ENCODE measurements around the gene MAPK8IP3.

MAPK8IP3 gene

GRCh38 chr16:1705688-1706385 is at the start of gene MAPK8IP3:
Gene MAPK8IP3 (plus strand): TSS chr16:1706195. CDS start chr16:1706340, 145 bp downstream.
- ATAC-seq: peak; percentile 86
- Mint-ChIP-seq H3K4me3 (peak within 1 kb of the TSS; percentile 94), H3K27me3 (no peaks in the 10 kb centered on the region), H3K4me1 (peaks cover 37% of the 10 kb centered on the region), H3K27ac (peak within 1 kb of the TSS; percentile 92), H3K36me3 (ENCODE audit: low read depth) (peaks cover 17% of the 10 kb centered on the region), H3K9me3 (no peaks in the 10 kb centered on the region)
- peak; percentile 98 for DNase-seq

- peaks cover 14% of the 10 kb centered on the region for H3K36me3 Mint-ChIP-seq (ENCODE audit: low read depth)
- no peaks in the 10 kb centered on the region for H3K4me1 Mint-ChIP-seq
- ATAC-seq (no peak), DNase-seq (no peak)
- no peaks in the 10 kb centered on the region for H3K9me3 Mint-ChIP-seq
- H3K4me3 Mint-ChIP-seq: no peak overlapping the region
- H3K27ac Mint-ChIP-seq: no peak overlapping the region
- no peaks in the 10 kb centered on the region for H3K27me3 Mint-ChIP-seq
These were observed 49.0 kb upstream of the MAPK8IP3 start for GRCh38 chr16:1656808-1657617.

GRCh38 chr16:1657841-1658240 is 48.2 kb upstream of the MAPK8IP3 start:
- Mint-ChIP-seq H3K9me3 (no peaks in the 10 kb centered on the region), H3K4me3 (no peak overlapping the region), H3K27ac (no peak overlapping the region), H3K27me3 (no peaks in the 10 kb centered on the region), H3K4me1 (no peaks in the 10 kb centered on the region), H3K36me3 (ENCODE audit: low read depth) (peaks cover 19% of the 10 kb centered on the region)
- ATAC-seq (no peak), DNase-seq (no peak)

- no peaks in the 10 kb centered on the region for H3K27me3 Mint-ChIP-seq
- no peaks in the 10 kb centered on the region for H3K9me3 Mint-ChIP-seq
- no peaks in the 10 kb centered on the region for H3K4me1 Mint-ChIP-seq
- H3K27ac Mint-ChIP-seq: no peak overlapping the region
- H3K36me3 Mint-ChIP-seq (ENCODE audit: low read depth): peaks cover 21% of the 10 kb centered on the region
- DNase-seq: no peak
- no peak overlapping the region for H3K4me3 Mint-ChIP-seq
- ATAC-seq: no peak
These were observed 47.0 kb upstream of the MAPK8IP3 start for GRCh38 chr16:1659031-1659430.

GRCh38 chr16:1661826-1662225 is 44.2 kb upstream of the MAPK8IP3 start:
- DNase-seq: no peak
- Mint-ChIP-seq H3K4me3 (no peak overlapping the region), H3K4me1 (no peaks in the 10 kb centered on the region), H3K27ac (no peak overlapping the region), H3K27me3 (no peaks in the 10 kb centered on the region), H3K36me3 (ENCODE audit: low read depth) (peaks cover 15% of the 10 kb centered on the region), H3K9me3 (no peaks in the 10 kb centered on the region)
- ATAC-seq: no peak

- peaks cover 15% of the 10 kb centered on the region for H3K36me3 Mint-ChIP-seq (ENCODE audit: low read depth)
- H3K9me3 Mint-ChIP-seq: no peaks in the 10 kb centered on the region
- ATAC-seq (no peak), DNase-seq (no peak)
- H3K27me3 Mint-ChIP-seq: no peaks in the 10 kb centered on the region
- no peaks in the 10 kb centered on the region for H3K4me1 Mint-ChIP-seq
- H3K27ac Mint-ChIP-seq: no peak overlapping the region
- no peak overlapping the region for H3K4me3 Mint-ChIP-seq
These were observed 43.5 kb upstream of the MAPK8IP3 start for GRCh38 chr16:1662543-1662942.

GRCh38 chr16:1665829-1666228 is 40.2 kb upstream of the MAPK8IP3 start:
- ATAC-seq (no peak), DNase-seq (no peak)
- H3K27me3 Mint-ChIP-seq: no peaks in the 10 kb centered on the region
- H3K4me3 Mint-ChIP-seq: no peak overlapping the region
- peaks cover 19% of the 10 kb centered on the region for H3K36me3 Mint-ChIP-seq (ENCODE audit: low read depth)
- H3K27ac Mint-ChIP-seq: no peak overlapping the region
- H3K9me3 Mint-ChIP-seq: no peaks in the 10 kb centered on the region
- H3K4me1 Mint-ChIP-seq: no peaks in the 10 kb centered on the region

- Mint-ChIP-seq H3K9me3 (no peaks in the 10 kb centered on the region), H3K4me3 (no peak overlapping the region), H3K27ac (no peak overlapping the region), H3K4me1 (no peaks in the 10 kb centered on the region), H3K36me3 (ENCODE audit: low read depth) (peaks cover 19% of the 10 kb centered on the region), H3K27me3 (no peaks in the 10 kb centered on the region)
- no peak for DNase-seq
- ATAC-seq: no peak
These were observed 39.7 kb upstream of the MAPK8IP3 start for GRCh38 chr16:1666316-1666715.

- Mint-ChIP-seq H3K4me1 (no peaks in the 10 kb centered on the region), H3K9me3 (no peaks in the 10 kb centered on the region), H3K4me3 (no peak overlapping the region), H3K27me3 (no peaks in the 10 kb centered on the region), H3K36me3 (ENCODE audit: low read depth) (peaks cover 17% of the 10 kb centered on the region), H3K27ac (no peak overlapping the region)
- DNase-seq: no peak
- no peak for ATAC-seq
These were observed 38.7 kb upstream of the MAPK8IP3 start for GRCh38 chr16:1667271-1667670.

- DNase-seq (no peak), ATAC-seq (no peak)
- Mint-ChIP-seq H3K4me1 (no peaks in the 10 kb centered on the region), H3K27ac (no peak overlapping the region), H3K27me3 (no peaks in the 10 kb centered on the region), H3K9me3 (no peaks in the 10 kb centered on the region), H3K36me3 (ENCODE audit: low read depth) (peaks cover 18% of the 10 kb centered on the region), H3K4me3 (no peak overlapping the region)
These were observed 38.1 kb upstream of the MAPK8IP3 start for GRCh38 chr16:1667916-1668315.

- Mint-ChIP-seq H3K27me3 (no peaks in the 10 kb centered on the region), H3K4me1 (no peaks in the 10 kb centered on the region), H3K4me3 (no peak overlapping the region), H3K36me3 (ENCODE audit: low read depth) (peaks cover 21% of the 10 kb centered on the region), H3K9me3 (no peaks in the 10 kb centered on the region), H3K27ac (no peak overlapping the region)
- DNase-seq (no peak), ATAC-seq (no peak)
These were observed 37.2 kb upstream of the MAPK8IP3 start for GRCh38 chr16:1668612-1669319.

- Mint-ChIP-seq H3K9me3 (no peaks in the 10 kb centered on the region), H3K27ac (no peak overlapping the region), H3K4me3 (no peak overlapping the region), H3K27me3 (no peaks in the 10 kb centered on the region), H3K4me1 (no peaks in the 10 kb centered on the region), H3K36me3 (ENCODE audit: low read depth) (peaks cover 23% of the 10 kb centered on the region)
- ATAC-seq (no peak), DNase-seq (no peak)
These were observed 36.3 kb upstream of the MAPK8IP3 start for GRCh38 chr16:1669698-1670097.

GRCh38 chr16:1670371-1670770 is 35.6 kb upstream of the MAPK8IP3 start:
- ATAC-seq (no peak), DNase-seq (no peak)
- Mint-ChIP-seq H3K27me3 (no peaks in the 10 kb centered on the region), H3K4me3 (no peak overlapping the region), H3K27ac (no peak overlapping the region), H3K4me1 (no peaks in the 10 kb centered on the region), H3K9me3 (no peaks in the 10 kb centered on the region), H3K36me3 (ENCODE audit: low read depth) (peaks cover 25% of the 10 kb centered on the region)

GRCh38 chr16:1670866-1671265 is 35.1 kb upstream of the MAPK8IP3 start:
- no peak for DNase-seq
- ATAC-seq: no peak
- Mint-ChIP-seq H3K27me3 (no peaks in the 10 kb centered on the region), H3K4me3 (no peak overlapping the region), H3K4me1 (no peaks in the 10 kb centered on the region), H3K36me3 (ENCODE audit: low read depth) (peaks cover 25% of the 10 kb centered on the region), H3K9me3 (no peaks in the 10 kb centered on the region), H3K27ac (no peak overlapping the region)

Data from activated naive CD8-positive, alpha-beta T cell treated with anti-CD3 and anti-CD28 coated beads, Interleukin-2, amount 50 U/mL, for 24 hours (primary cell).